ENCODE measurements around the gene YAE1. TPM values are rescaled to one million over a fixed set of nuclear protein-coding genes. Genes with fewer than 3 reads are reported as not detected.

The YAE1 gene
- total and polyA plus RNA-seq, 2 experiments from 2014 or later, result 30.5 to 107 TPM

GRCh38 chr7:39605087-39605486, 38.9 kb downstream of the YAE1 start:
- 0 out of 2 replicates have a peak, but pooled peaks cover 3% of the 10 kb centered on the region for H3K9me2 ChIP-seq (ENCODE audit: insufficient read depth)
- ATAC-seq, result no peak
- no peak overlapping the region for H2AFZ ChIP-seq
- no peak for DNase-seq (ENCODE audit: low spot score)
- no peaks in the 10 kb centered on the region for H3K36me3 ChIP-seq (ENCODE audit: insufficient read depth)
- Mint-ChIP-seq H3K4me1 (peaks cover 12% of the 10 kb centered on the region; the same call in 2 of the 3 replicates), H3K9me3 (no peaks in the 10 kb centered on the region), H3K27me3 (ENCODE audit: insufficient read depth, low read depth, poor library complexity) (peaks cover 8% of the 10 kb centered on the region), H3K4me3 (no peak overlapping the region), H3K27ac (no peak overlapping the region), H3K36me3 (ENCODE audit: low read depth) (no peaks in the 10 kb centered on the region)
- no peaks in the 10 kb centered on the region for H3K79me2 ChIP-seq (replicated peaks; ENCODE audit: insufficient read depth)
- H3K4me1 ChIP-seq (ENCODE audit: insufficient read depth), result no peaks in the 10 kb centered on the region; the same call in none of the 2 replicates
- H3K4me2 ChIP-seq, result no peak overlapping the region
- no peak overlapping the region for H3K27ac ChIP-seq (ENCODE audit: low read depth)
- H4K20me1 ChIP-seq (replicated peaks; ENCODE audit: insufficient read depth), result no peaks in the 10 kb centered on the region
- no peaks in the 10 kb centered on the region for H3F3A ChIP-seq (replicated peaks; ENCODE audit: low read depth)
- TF ChIP-seq EZH2 (IDR thresholded peaks at IDR 0.05; ENCODE audit: low read depth, unreplicated experiment), result no peak
- TF ChIP-seq EZH2phosphoT487 (IDR thresholded peaks at IDR 0.05; ENCODE audit: unreplicated experiment), result no peak
- no peak for TF ChIP-seq ZNF462 (CRISPR knock-in tag; IDR thresholded peaks at IDR 0.05)
- TF ChIP-seq POLR2AphosphoS5 (IDR thresholded peaks at IDR 0.05; ENCODE audit: low read depth), result no peak
- TF ChIP-seq CTCF (conservative IDR thresholded peaks at IDR 0.05; ENCODE audit: low read depth in 2 of 2), result no peak
- TF ChIP-seq JUNB (IDR thresholded peaks at IDR 0.05; ENCODE audit: unreplicated experiment), result no peak
- TF ChIP-seq ZNF114 (CRISPR knock-in tag; IDR thresholded peaks at IDR 0.05), result no peak
- TF ChIP-seq NANOG (IDR thresholded peaks at IDR 0.05; ENCODE audit: borderline replicate concordance), result no peak
- TF ChIP-seq REST (IDR thresholded peaks at IDR 0.05; ENCODE audit: unreplicated experiment), result no peak
- TF ChIP-seq STAT1 (IDR thresholded peaks at IDR 0.05; ENCODE audit: unreplicated experiment), result no peak
- TF ChIP-seq ZNF331 (CRISPR knock-in tag; IDR thresholded peaks at IDR 0.05; ENCODE audit: low read depth), result no peak
- TF ChIP-seq CREB1 (CRISPR knock-in tag; IDR thresholded peaks at IDR 0.05; ENCODE audit: low read depth), result no peak
- TF ChIP-seq ETS1 (IDR thresholded peaks at IDR 0.05), result no peak
- H3K27me3 ChIP-seq (ENCODE audit: insufficient read depth), result peaks cover 12% of the 10 kb centered on the region
- no peak overlapping the region for H3K4me3 ChIP-seq

Measured in GM23338 (cell line).